AG04450 (cell line): ENCODE data around the gene KLHL29. TPM values are rescaled to one million over a fixed set of nuclear protein-coding genes. Genes with fewer than 3 reads are reported as not detected.

ENCODE experiments used
- CTCF ChIA-PET: fragments of 300-600, 350-600 bp; formaldehyde crosslinking; extraction: SDS; loops from one replicate; lab custom pipeline; 2022; ENCODE audit warnings: antibody characterized with exemption, inconsistent platforms; lab: Charles Lee
- POLR2A ChIA-PET: fragments of 350-600 bp; formaldehyde crosslinking; extraction: SDS; loops from one replicate; lab custom pipeline; 2021; ENCODE audit warnings: antibody characterized with exemption, inconsistent platforms; lab: Yijun Ruan, JAX
- DNase-seq: peaks from one replicate; pipeline ENCODE4 v3.0.0-alpha.2; 2011; ENCODE audit warnings: low read depth, low spot score
- H3K27ac ChIP-seq: one replicate; pipeline ENCODE4 v1.5.1; 2012; ENCODE audit warnings: low read depth, low read length, control low read depth
- H3K27me3 ChIP-seq: one replicate; pipeline ENCODE4 v1.6.0; 2012; ENCODE audit warnings: low read length; ENCODE audit not compliant: control insufficient read depth, insufficient read depth
- H3K4me3 ChIP-seq: 2 replicates; pipeline ENCODE4 v1.5.1; 2011; ENCODE audit warnings: mild to moderate bottlenecking, low read depth, low read length, control low read depth
- H3K9me3 ChIP-seq: 2 replicates; pipeline ENCODE4 v1.5.1; 2012; ENCODE audit warnings: low read length; ENCODE audit not compliant: control insufficient read depth, insufficient read depth
- polyA plus RNA-seq: library from polyadenylated mRNA; depleted of rRNA; stranded (reverse); fragments of >200 nt; gene quantifications from 2 replicates; pipeline ENCODE4 v1.2.3, GENCODE V29; 2011
- TF ChIP-seq, protein P1 (sequence below): IDR thresholded peaks from 2 replicates; pipeline ENCODE4 v1.5.1; 2011; ENCODE audit warnings: low read depth, low read length, control low read depth, inconsistent platforms

Gene KLHL29
- polyA plus RNA-seq, 1 experiment = 3.6 TPM

DNA sequence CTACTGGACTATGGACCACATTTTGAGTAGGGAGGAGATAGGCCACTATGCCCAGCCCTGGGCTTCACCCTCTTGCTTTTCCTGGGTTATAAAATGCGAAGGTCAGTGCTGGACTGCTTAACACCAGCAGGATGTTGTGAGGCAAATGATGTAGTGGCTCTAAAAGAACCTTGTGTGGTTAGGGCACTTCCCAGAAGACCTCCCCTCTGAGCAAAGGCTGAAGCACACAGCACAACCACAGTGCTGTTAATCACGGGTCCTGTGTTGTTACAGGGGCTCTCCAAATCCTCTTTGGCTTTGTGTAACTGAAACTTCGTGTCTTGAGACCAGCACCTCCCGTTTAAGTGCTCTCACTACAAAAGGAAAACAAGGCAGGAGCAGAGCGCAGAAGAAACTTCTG is 166.9 kb downstream of the KLHL29 start:
- Histone ChIP-seq H3K27ac (no peak overlapping the region), H3K9me3 (no peaks in the 10 kb centered on the region; the same call in 1 of the 2 replicates), H3K4me3 (no peak overlapping the region), H3K27me3 (no peaks in the 10 kb centered on the region)
- TF ChIP-seq, protein P1, sequence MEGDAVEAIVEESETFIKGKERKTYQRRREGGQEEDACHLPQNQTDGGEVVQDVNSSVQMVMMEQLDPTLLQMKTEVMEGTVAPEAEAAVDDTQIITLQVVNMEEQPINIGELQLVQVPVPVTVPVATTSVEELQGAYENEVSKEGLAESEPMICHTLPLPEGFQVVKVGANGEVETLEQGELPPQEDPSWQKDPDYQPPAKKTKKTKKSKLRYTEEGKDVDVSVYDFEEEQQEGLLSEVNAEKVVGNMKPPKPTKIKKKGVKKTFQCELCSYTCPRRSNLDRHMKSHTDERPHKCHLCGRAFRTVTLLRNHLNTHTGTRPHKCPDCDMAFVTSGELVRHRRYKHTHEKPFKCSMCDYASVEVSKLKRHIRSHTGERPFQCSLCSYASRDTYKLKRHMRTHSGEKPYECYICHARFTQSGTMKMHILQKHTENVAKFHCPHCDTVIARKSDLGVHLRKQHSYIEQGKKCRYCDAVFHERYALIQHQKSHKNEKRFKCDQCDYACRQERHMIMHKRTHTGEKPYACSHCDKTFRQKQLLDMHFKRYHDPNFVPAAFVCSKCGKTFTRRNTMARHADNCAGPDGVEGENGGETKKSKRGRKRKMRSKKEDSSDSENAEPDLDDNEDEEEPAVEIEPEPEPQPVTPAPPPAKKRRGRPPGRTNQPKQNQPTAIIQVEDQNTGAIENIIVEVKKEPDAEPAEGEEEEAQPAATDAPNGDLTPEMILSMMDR = no peak
- ChIA-PET CTCF (interaction anchor here (0.6 kb wide), 1 partner anchor 11 kb away, joined by 4 read pairs; no protein-coding TSS in a partner anchor), POLR2A (no interaction called here)
- no peak for DNase-seq

DNA sequence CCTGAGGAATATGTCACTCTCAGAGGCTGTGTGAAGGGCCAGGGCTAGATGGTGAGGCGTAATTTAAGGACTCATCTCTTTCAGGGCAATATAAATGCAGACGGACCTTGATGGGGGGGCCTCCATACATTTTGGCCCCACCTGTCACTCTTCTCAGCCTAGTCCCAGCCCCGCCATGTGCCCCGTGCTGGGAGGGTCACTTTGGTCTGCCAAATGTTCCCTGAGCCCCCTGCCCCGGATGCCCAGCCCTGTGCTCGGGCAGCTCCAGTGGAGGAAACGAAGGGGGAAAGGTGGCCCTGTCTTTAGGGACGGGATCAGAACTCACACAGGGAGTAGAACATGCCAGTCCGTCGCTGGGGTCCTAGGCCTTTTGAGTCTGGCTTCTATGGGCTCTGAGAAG is 168.6 kb downstream of the KLHL29 start:
- DNase-seq = no peak
- TF ChIP-seq, protein P1 = no peak
- Histone ChIP-seq H3K27me3 (no peaks in the 10 kb centered on the region), H3K9me3 (no peaks in the 10 kb centered on the region; the same call in 1 of the 2 replicates), H3K27ac (no peak overlapping the region), H3K4me3 (no peak overlapping the region)
- CTCF ChIA-PET = no interaction called here
- POLR2A ChIA-PET = no interaction called here

DNA sequence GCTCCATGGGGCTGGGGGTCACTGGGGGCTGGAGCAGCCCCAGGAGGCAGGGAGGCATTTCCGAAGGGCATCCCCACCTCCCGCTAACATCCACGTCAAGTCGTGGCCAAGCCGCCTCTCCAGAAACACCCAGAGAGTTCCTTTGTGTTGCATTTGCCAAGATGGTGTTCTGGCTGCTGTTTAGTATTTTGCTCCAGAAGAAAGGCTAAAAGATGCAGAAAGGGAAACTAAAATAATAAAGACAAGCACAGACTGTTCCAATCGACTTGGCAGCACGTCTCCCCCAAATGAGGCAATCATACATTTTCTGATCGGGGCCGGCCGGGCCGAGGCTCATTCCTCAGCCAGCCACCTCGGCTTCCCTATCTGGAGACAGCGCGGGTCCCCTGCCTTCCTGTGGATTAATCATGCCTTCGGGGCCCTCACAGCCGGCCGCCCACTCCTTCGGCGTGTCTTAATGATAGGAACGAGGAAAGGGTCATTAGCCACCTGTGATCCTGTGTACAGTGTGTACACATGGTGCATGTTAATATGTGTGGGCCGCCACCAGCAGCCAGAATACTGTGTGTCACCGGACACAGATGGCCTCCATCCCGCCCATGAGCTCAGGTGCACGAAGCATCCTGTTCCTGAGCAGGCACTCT is 169.2 kb downstream of the KLHL29 start:
- POLR2A ChIA-PET = no interaction called here

DNA sequence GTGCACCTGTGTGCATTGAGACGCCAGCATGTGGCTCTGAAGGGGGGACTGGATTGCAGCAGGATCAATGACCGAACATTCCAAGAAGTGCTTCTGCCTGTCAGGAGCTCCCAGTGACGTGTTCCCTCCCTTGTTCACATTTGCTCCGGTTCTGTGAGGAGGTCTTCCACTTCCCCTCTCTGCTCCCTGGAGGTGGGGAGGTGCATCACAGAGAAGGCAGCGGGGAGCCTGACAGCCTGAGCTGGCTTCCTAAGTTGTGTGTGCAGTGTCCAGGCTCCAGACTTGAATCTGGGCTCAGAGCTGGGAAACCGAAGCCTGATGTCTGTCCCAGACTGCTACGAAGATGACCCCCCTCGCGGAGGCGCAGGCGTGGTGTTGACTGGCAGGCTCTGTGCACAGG is 171.0 kb downstream of the KLHL29 start:
- ChIA-PET POLR2A (no interaction called here), CTCF (no interaction called here)
- no peak overlapping the region for H3K4me3 ChIP-seq
- no peaks in the 10 kb centered on the region; the same call in 1 of the 2 replicates for H3K9me3 ChIP-seq
- TF ChIP-seq, protein P1 = no peak
- DNase-seq = no peak
- H3K27me3 ChIP-seq = no peaks in the 10 kb centered on the region
- H3K27ac ChIP-seq = no peak overlapping the region

More for the DNA sequence above, 169.2 kb downstream of the KLHL29 start:
- no peak for DNase-seq
- TF ChIP-seq, protein P1 = no peak
- peak overlapping the region; percentile 21 for H3K27ac ChIP-seq
- H3K4me3 ChIP-seq = no peak overlapping the region
- H3K27me3 ChIP-seq = no peaks in the 10 kb centered on the region
- CTCF ChIA-PET = interaction anchor here (0.5 kb wide), 1 partner anchor 27 kb away, joined by 7 read pairs; no protein-coding TSS in a partner anchor
- no peaks in the 10 kb centered on the region; the same call in 1 of the 2 replicates for H3K9me3 ChIP-seq

DNA sequence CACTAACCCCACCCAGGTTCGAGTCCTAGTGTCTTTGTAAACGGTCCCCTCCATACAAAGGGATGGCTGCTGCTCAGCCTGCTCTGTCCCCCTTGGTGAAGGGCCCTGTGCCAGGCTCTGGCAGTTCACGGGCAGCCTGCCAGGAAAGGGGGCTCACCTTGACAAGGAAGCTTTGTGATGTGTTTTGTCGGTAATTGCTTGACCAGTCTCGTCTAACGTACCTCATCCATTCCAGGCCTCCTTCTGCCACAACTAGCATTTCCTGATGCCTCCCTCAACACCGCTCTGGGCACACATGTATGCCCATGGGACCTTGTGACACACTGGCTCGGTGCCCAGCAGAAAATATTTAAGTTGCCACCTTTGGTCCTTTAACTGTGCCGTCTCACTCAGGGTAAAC is 171.9 kb downstream of the KLHL29 start:
- TF ChIP-seq, protein P1 = no peak
- CTCF ChIA-PET = no interaction called here

More for the DNA sequence above, 171.9 kb downstream of the KLHL29 start:
- no peak overlapping the region for H3K27ac ChIP-seq
- no peak for DNase-seq
- POLR2A ChIA-PET = no interaction called here
- no peaks in the 10 kb centered on the region for H3K27me3 ChIP-seq
- H3K4me3 ChIP-seq = no peak overlapping the region
- H3K9me3 ChIP-seq = no peaks in the 10 kb centered on the region; the same call in 1 of the 2 replicates
